ENCODE results near the gene MLXIPL. TPM values are rescaled to one million over a fixed set of nuclear protein-coding genes. Genes with fewer than 3 reads are reported as not detected.
"Not testable (repeated sequence)": the region's sequence is repeated elsewhere in the genome, so short reads cannot be mapped to it uniquely, and the experiment has no call there.

Gene MLXIPL
- total RNA-seq, 1 donor, result 0.72 TPM

DNA sequence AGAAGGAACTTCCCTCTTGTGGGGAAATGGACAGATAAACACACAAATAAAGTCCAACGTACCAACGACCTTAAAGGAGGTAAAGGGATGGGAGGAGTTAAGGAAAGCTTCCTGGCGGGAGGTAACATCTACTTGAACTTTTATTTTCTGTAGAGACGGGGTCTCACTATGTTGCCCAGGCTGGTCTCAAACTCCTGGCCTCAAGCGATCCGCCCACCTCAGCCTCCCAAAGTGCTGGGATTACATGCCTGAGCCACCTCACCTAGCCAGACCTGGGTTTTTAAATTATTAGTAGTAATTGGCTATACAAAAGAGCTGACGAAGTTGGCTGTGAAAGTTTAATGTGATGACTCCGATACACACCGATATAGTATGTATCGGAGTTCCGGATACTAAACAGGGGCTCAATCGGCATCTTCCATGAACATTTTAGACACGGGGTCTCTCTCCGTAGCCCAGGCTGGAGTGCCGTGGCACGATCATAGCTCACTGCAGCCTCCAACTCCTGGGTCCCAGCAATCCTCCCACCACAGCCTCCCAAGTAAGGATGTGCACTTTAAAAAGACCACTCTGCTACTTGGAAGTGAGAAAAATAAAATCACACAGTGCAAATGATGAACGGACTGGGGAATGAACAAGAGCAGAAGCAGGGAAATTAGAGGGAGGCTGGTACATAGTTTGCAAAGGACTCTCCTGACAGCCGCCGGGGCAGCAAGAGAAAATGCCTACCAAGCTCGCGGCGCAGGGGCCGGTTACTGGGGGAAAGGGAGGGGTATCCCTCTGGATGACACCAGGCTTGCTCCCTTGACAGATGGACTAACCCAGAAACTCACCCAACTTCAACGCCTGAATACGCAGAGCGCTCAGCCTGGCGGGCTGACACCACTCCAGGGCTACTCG is 67.9 kb downstream of the MLXIPL start:
- Histone ChIP-seq H3K27me3 (ENCODE audit: insufficient read depth, low read length) (no peaks in the 10 kb centered on the region), H3K4me2 (ENCODE audit: insufficient read depth, low read length) (peak overlapping the region; percentile 91), H3K4me1 (ENCODE audit: insufficient read depth, low read length) (peaks cover 30% of the 10 kb centered on the region), H3K36me3 (ENCODE audit: insufficient read depth, low read length) (peaks cover 19% of the 10 kb centered on the region), H2AFZ (ENCODE audit: low read length) (peak overlapping the region; percentile 68), H3K4me3 (ENCODE audit: insufficient read depth, low read length) (peak overlapping the region; percentile 95), H3K79me2 (ENCODE audit: insufficient read depth, low read length) (peaks cover 54% of the 10 kb centered on the region), H4K20me1 (ENCODE audit: insufficient read depth, low read length) (peaks cover 39% of the 10 kb centered on the region), H3K9me3 (ENCODE audit: low read depth, low read length) (no peaks in the 10 kb centered on the region), H3K27ac (ENCODE audit: low read depth, low read length) (peak overlapping the region; percentile 91)
- TF ChIP-seq, protein P1, sequence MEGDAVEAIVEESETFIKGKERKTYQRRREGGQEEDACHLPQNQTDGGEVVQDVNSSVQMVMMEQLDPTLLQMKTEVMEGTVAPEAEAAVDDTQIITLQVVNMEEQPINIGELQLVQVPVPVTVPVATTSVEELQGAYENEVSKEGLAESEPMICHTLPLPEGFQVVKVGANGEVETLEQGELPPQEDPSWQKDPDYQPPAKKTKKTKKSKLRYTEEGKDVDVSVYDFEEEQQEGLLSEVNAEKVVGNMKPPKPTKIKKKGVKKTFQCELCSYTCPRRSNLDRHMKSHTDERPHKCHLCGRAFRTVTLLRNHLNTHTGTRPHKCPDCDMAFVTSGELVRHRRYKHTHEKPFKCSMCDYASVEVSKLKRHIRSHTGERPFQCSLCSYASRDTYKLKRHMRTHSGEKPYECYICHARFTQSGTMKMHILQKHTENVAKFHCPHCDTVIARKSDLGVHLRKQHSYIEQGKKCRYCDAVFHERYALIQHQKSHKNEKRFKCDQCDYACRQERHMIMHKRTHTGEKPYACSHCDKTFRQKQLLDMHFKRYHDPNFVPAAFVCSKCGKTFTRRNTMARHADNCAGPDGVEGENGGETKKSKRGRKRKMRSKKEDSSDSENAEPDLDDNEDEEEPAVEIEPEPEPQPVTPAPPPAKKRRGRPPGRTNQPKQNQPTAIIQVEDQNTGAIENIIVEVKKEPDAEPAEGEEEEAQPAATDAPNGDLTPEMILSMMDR (IDR thresholded peaks at IDR 0.05; ENCODE audit: extremely low read depth, low read depth, low read length), result no peak
- no peak for DNase-seq (ENCODE audit: insufficient read length, low spot score, missing footprints)

- H3K79me2 ChIP-seq (ENCODE audit: insufficient read depth, low read length), result peaks cover 62% of the 10 kb centered on the region
These were observed 68.8 kb downstream of the MLXIPL start for GRCh38 chr7:73555411-73555982.

DNA sequence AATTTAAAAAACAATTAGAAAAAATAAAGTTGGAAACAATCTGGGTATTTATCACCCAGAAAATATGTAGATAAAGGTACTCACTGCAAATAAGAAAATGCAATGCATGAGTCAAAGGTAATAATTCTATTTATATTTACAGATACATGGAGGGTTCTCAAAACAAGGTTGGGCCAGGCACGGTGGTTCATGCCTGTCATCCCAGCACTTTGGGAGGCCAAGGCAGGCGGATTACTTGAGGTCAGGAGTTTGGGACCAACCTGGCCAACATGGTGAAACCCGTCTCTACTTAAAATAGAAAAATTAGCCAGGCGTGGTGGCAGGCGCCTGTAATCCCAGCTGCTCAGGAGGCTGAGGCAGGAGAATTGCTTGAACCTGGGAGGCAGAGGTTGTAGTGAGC is 74.2 kb downstream of the MLXIPL start:
- not testable (repeated sequence) for H3K27me3 ChIP-seq (ENCODE audit: insufficient read depth, low read length); H3K4me1 ChIP-seq (ENCODE audit: insufficient read depth, low read length); H3K4me3 ChIP-seq (ENCODE audit: insufficient read depth, low read length); H3K4me2 ChIP-seq (ENCODE audit: insufficient read depth, low read length); H2AFZ ChIP-seq (ENCODE audit: low read length); DNase-seq (ENCODE audit: insufficient read length, low spot score, missing footprints); H3K27ac ChIP-seq (ENCODE audit: low read depth, low read length); H3K9me3 ChIP-seq (ENCODE audit: low read depth, low read length)
- Histone ChIP-seq H4K20me1 (ENCODE audit: insufficient read depth, low read length) (peaks cover 40% of the 10 kb centered on the region), H3K36me3 (ENCODE audit: insufficient read depth, low read length) (peaks cover 44% of the 10 kb centered on the region), H3K79me2 (ENCODE audit: insufficient read depth, low read length) (peaks cover 91% of the 10 kb centered on the region)

More at GRCh38 chr7:73555411-73555982, 68.8 kb downstream of the MLXIPL start:
- H3K27ac ChIP-seq (ENCODE audit: low read depth, low read length), result no peak overlapping the region
- DNase-seq (ENCODE audit: insufficient read length, low spot score, missing footprints), result peak; percentile 79
- H4K20me1 ChIP-seq (ENCODE audit: insufficient read depth, low read length), result peaks cover 39% of the 10 kb centered on the region
- H3K9me3 ChIP-seq (ENCODE audit: low read depth, low read length), result no peaks in the 10 kb centered on the region
- H3K4me2 ChIP-seq (ENCODE audit: insufficient read depth, low read length), result peak overlapping the region; percentile 91
- TF ChIP-seq, protein P1 (IDR thresholded peaks at IDR 0.05; ENCODE audit: extremely low read depth, low read depth, low read length), result no peak
- peaks cover 26% of the 10 kb centered on the region for H3K36me3 ChIP-seq (ENCODE audit: insufficient read depth, low read length)
- no peaks in the 10 kb centered on the region for H3K27me3 ChIP-seq (ENCODE audit: insufficient read depth, low read length)
- no peak overlapping the region for H2AFZ ChIP-seq (ENCODE audit: low read length)
- H3K4me1 ChIP-seq (ENCODE audit: insufficient read depth, low read length), result peaks cover 29% of the 10 kb centered on the region
- peak overlapping the region; percentile 95 for H3K4me3 ChIP-seq (ENCODE audit: insufficient read depth, low read length)

GRCh38 chr7:73549176-73549575 is 75.1 kb downstream of the MLXIPL start:
- H3K27ac ChIP-seq (ENCODE audit: low read depth, low read length), result no peak overlapping the region
- no peaks in the 10 kb centered on the region for H3K9me3 ChIP-seq (ENCODE audit: low read depth, low read length)
- H3K79me2 ChIP-seq (ENCODE audit: insufficient read depth, low read length), result peaks cover 90% of the 10 kb centered on the region
- no peak overlapping the region for H3K4me2 ChIP-seq (ENCODE audit: insufficient read depth, low read length)
- H2AFZ ChIP-seq (ENCODE audit: low read length), result no peak overlapping the region
- peaks cover 37% of the 10 kb centered on the region for H4K20me1 ChIP-seq (ENCODE audit: insufficient read depth, low read length)
- no peak for DNase-seq (ENCODE audit: insufficient read length, low spot score, missing footprints)
- peaks cover 42% of the 10 kb centered on the region for H3K36me3 ChIP-seq (ENCODE audit: insufficient read depth, low read length)
- TF ChIP-seq, protein P1 (IDR thresholded peaks at IDR 0.05; ENCODE audit: extremely low read depth, low read depth, low read length), result no peak
- H3K4me3 ChIP-seq (ENCODE audit: insufficient read depth, low read length), result no peak overlapping the region
- no peaks in the 10 kb centered on the region for H3K27me3 ChIP-seq (ENCODE audit: insufficient read depth, low read length)
- no peaks in the 10 kb centered on the region for H3K4me1 ChIP-seq (ENCODE audit: insufficient read depth, low read length)
